ENCODE results near the gene KXD1.

Gene KXD1

DNA sequence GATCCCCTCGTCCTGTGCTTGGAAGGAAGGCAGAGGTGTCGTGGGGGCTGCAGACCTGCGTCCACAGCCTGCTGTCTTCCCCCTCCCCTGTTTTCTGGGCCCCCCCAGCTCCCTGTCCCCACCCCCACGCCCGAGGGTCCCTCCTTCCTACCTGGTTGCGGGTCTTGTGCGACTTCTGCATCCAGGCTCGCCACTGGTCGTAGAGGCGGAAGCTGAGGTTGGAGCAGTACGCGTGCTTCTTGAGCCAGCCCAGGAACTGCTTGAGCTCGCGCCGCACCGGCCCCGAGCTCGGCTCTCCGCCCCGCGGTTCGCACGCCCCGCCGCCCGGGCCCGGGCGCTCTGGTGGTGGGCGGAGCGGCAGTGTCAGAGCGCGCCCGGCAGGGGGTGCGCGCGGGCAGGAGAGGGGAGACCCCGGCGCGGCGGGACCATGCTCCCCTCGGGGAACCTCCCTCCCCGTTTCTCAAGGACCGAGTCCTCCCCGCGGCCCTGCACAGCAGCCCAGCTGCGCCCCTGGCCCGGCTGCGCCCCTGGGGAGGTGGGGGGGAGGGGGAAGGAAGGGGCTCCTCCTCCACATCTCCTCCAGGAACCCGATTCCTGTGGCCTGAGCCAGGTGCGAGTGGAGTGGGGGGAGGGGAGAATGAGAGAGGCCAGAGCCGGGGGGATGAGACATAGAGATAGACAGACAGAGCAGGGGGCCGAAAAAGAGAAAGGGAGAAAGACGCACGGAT, 36.6 kb downstream of the KXD1 start:
- peak; percentile 86 for DNase-seq
- Histone ChIP-seq H3K4me1 (peaks cover 22% of the 10 kb centered on the region), H3K9me3 (no peaks in the 10 kb centered on the region), H3K27me3 (no peaks in the 10 kb centered on the region), H3K4me3 (ENCODE audit: low read depth, low read length) (peak overlapping the region; percentile 55), H3K36me3 (no peaks in the 10 kb centered on the region)
- peak; percentile 53 for TF ChIP-seq CTCF (IDR thresholded peaks at IDR 0.05; ENCODE audit: low read depth, low read length)

GRCh38 chr19:18594824-18595373, 37.2 kb downstream of the KXD1 start:
- no peaks in the 10 kb centered on the region for H3K36me3 ChIP-seq
- H3K4me3 ChIP-seq (ENCODE audit: low read depth, low read length): peak overlapping the region; percentile 55
- H3K4me1 ChIP-seq: peaks cover 22% of the 10 kb centered on the region
- no peak for TF ChIP-seq CTCF (IDR thresholded peaks at IDR 0.05; ENCODE audit: low read depth, low read length)
- no peaks in the 10 kb centered on the region for H3K9me3 ChIP-seq
- DNase-seq: peak; percentile 42
- no peaks in the 10 kb centered on the region for H3K27me3 ChIP-seq

DNA sequence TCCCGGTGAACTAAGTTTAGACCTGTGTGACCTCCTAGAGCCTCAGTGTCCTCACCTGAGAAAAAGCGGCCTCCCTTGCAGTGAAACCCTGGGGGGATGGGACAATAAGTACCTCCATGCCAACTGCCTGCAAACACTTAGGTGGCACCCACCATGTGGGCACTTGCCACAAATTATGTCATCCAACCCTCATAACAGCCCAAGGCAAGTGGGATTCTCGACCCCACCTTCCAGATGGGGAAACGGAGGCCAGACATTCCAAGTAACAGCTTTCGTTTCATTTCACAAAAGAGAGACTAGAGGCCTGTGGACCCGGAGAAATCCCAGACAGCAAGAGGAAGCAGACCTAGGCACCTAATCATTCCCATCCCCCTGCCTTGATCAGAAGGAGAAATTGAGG, 37.8 kb downstream of the KXD1 start:
- TF ChIP-seq CTCF (IDR thresholded peaks at IDR 0.05; ENCODE audit: low read depth, low read length): no peak
- no peaks in the 10 kb centered on the region for H3K36me3 ChIP-seq
- no peaks in the 10 kb centered on the region for H3K9me3 ChIP-seq
- H3K4me1 ChIP-seq: peaks cover 22% of the 10 kb centered on the region
- DNase-seq: no peak
- H3K27me3 ChIP-seq: no peaks in the 10 kb centered on the region
- H3K4me3 ChIP-seq (ENCODE audit: low read depth, low read length): no peak overlapping the region

- no peaks in the 10 kb centered on the region for H3K27me3 ChIP-seq
- H3K4me1 ChIP-seq: peaks cover 22% of the 10 kb centered on the region
- H3K4me3 ChIP-seq (ENCODE audit: low read depth, low read length): peak overlapping the region; percentile 28
- H3K36me3 ChIP-seq: no peaks in the 10 kb centered on the region
- no peak for TF ChIP-seq CTCF (IDR thresholded peaks at IDR 0.05; ENCODE audit: low read depth, low read length)
- DNase-seq: peak; percentile 74
- no peaks in the 10 kb centered on the region for H3K9me3 ChIP-seq
Observed at GRCh38 chr19:18596752-18597157, 39.1 kb downstream of the KXD1 start.

DNA sequence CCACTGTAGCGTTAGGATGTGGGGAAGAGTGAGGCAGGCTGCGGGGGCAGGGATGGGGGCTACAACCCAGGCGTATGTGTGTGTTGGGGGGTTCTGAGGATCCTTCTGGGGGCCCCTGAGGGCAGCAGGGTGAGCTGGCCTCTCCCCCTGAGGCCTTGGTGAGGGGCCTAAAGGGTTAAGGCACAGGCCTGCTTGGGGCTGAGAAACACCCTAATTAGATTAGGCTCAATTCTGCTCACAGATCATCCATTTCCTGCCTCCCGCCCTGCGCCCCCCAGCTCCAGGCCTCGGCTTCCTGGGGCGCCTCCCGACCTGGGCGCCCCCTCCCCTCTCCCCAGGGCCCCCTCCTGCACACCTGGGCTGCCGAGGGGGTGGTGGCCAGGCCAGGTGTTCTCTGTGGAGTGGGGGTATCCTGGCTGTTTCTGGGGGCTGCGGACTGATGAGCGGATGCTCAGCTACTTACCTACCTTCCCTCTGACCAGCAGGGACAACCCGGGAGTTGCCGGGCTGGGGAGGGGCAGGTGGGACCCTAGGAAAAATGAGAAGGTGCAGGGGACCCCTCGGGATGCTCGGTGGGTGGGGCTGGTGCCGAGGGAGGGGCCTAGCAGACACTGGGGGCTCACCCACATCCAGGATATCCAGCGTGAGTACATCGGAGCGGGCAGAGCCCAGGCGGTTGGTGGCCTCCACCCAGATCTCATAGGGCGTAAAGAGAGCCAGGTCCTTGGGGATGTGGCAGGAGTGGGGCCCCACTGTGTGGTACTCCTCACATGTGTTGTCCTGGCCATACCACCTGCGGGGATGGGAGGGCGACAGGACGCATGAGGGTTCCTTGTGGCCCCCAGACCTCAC, 40.4 kb downstream of the KXD1 start:
- TF ChIP-seq CTCF (IDR thresholded peaks at IDR 0.05; ENCODE audit: low read depth, low read length): no peak
- H3K4me3 ChIP-seq (ENCODE audit: low read depth, low read length): no peak overlapping the region
- no peaks in the 10 kb centered on the region for H3K36me3 ChIP-seq
- no peak for DNase-seq
- peaks cover 3% of the 10 kb centered on the region for H3K27me3 ChIP-seq
- H3K4me1 ChIP-seq: peaks cover 22% of the 10 kb centered on the region
- H3K9me3 ChIP-seq: no peaks in the 10 kb centered on the region
